ENCODE data around the gene TLR5. TPM values are rescaled to one million over a fixed set of nuclear protein-coding genes. Genes with fewer than 3 reads are reported as not detected.

The TLR5 gene
- total and polyA plus RNA-seq, 2 experiments from 2014 or later: 2.0 to 2.1 TPM

- Histone ChIP-seq H3K4me3 (no peak overlapping the region), H3K36me3 (no peaks in the 10 kb centered on the region), H3K4me1 (ENCODE audit: low read depth) (no peaks in the 10 kb centered on the region), H3K27ac (no peak overlapping the region), H3K9me3 (ENCODE audit: low read depth) (no peaks in the 10 kb centered on the region), H3K27me3 (peaks cover 8% of the 10 kb centered on the region)
- no peak for DNase-seq (ENCODE audit: low read depth in 1 of 2, low spot score in 1 of 2)
- TF ChIP-seq, protein P1, sequence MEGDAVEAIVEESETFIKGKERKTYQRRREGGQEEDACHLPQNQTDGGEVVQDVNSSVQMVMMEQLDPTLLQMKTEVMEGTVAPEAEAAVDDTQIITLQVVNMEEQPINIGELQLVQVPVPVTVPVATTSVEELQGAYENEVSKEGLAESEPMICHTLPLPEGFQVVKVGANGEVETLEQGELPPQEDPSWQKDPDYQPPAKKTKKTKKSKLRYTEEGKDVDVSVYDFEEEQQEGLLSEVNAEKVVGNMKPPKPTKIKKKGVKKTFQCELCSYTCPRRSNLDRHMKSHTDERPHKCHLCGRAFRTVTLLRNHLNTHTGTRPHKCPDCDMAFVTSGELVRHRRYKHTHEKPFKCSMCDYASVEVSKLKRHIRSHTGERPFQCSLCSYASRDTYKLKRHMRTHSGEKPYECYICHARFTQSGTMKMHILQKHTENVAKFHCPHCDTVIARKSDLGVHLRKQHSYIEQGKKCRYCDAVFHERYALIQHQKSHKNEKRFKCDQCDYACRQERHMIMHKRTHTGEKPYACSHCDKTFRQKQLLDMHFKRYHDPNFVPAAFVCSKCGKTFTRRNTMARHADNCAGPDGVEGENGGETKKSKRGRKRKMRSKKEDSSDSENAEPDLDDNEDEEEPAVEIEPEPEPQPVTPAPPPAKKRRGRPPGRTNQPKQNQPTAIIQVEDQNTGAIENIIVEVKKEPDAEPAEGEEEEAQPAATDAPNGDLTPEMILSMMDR (IDR thresholded peaks at IDR 0.05; ENCODE audit: low read depth, low read length): no peak
Observed at GRCh38 chr1:223125766-223126165, 17.3 kb downstream of the TLR5 start.

DNA sequence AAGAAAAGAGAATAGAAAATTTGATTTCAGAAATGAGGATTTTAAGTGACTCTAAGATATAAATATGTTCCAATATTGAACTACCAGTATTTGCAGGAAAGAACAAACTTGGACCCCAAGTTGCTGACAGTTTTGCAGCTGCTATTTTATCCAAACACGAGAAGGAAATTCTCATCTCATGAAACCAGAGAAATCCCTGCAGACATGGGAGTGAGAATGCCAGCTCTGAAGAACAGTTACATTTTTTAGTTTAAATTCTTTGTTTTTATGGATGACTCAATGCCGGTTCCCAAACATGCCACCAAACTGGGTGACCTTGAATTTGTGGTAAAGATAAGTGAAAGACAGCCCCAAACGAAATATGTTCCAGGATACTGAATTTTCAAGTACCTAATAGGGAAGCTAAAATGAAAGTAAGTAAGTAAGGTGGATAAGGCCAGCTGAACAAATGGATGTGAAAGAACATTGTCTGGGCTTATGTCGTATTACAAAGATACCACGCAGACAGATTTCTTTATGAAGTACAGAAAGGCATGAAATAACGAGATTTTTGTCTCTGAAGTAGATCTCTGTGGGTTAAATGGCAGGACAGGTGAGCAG lies 19.9 kb downstream of the TLR5 start:
- Histone ChIP-seq H3K27ac (no peak overlapping the region), H3K9me3 (ENCODE audit: low read depth) (no peaks in the 10 kb centered on the region), H3K36me3 (no peaks in the 10 kb centered on the region), H3K4me3 (no peak overlapping the region), H3K4me1 (ENCODE audit: low read depth) (no peaks in the 10 kb centered on the region), H3K27me3 (peaks cover 8% of the 10 kb centered on the region)
- DNase-seq (ENCODE audit: low read depth in 1 of 2, low spot score in 1 of 2): no peak
- TF ChIP-seq, protein P1 (IDR thresholded peaks at IDR 0.05; ENCODE audit: low read depth, low read length): no peak

DNA sequence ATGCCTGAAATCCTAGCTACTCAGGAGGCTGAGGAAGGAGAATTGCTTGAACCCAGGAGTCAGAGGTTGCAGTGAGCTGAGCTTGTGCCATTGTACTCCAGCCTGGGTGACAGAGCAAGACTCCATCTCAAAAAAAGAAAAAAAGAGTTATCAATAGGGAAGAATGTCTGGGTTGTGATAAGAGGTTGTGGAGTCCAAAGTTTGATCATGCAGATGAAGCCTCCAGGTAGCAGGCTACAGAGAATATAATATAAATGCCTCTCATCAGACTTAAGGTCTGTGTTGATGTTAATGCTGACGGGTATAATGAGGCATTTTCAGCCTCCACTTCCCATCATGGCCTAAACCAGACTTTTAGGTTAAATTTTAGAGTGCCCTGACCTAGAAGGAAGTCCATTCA lies 24.6 kb downstream of the TLR5 start:
- TF ChIP-seq, protein P1 (IDR thresholded peaks at IDR 0.05; ENCODE audit: low read depth, low read length): no peak
- H3K36me3 ChIP-seq: no peaks in the 10 kb centered on the region

GRCh38 chr1:223116950-223117349 lies 26.1 kb downstream of the TLR5 start:
- no peaks in the 10 kb centered on the region for H3K27me3 ChIP-seq
- H3K9me3 ChIP-seq (ENCODE audit: low read depth): no peaks in the 10 kb centered on the region
- no peak overlapping the region for H3K27ac ChIP-seq
- no peak overlapping the region for H3K4me3 ChIP-seq
- TF ChIP-seq, protein P1 (IDR thresholded peaks at IDR 0.05; ENCODE audit: low read depth, low read length): no peak
- DNase-seq (ENCODE audit: low read depth in 1 of 2, low spot score in 1 of 2): no peak
- no peaks in the 10 kb centered on the region for H3K4me1 ChIP-seq (ENCODE audit: low read depth)
- no peaks in the 10 kb centered on the region for H3K36me3 ChIP-seq

More for the DNA sequence above, 24.6 kb downstream of the TLR5 start:
- peaks cover 6% of the 10 kb centered on the region for H3K27me3 ChIP-seq
- H3K9me3 ChIP-seq (ENCODE audit: low read depth): no peaks in the 10 kb centered on the region
- no peaks in the 10 kb centered on the region for H3K4me1 ChIP-seq (ENCODE audit: low read depth)
- no peak overlapping the region for H3K27ac ChIP-seq
- no peak for DNase-seq (ENCODE audit: low read depth in 1 of 2, low spot score in 1 of 2)
- H3K4me3 ChIP-seq: no peak overlapping the region

DNA sequence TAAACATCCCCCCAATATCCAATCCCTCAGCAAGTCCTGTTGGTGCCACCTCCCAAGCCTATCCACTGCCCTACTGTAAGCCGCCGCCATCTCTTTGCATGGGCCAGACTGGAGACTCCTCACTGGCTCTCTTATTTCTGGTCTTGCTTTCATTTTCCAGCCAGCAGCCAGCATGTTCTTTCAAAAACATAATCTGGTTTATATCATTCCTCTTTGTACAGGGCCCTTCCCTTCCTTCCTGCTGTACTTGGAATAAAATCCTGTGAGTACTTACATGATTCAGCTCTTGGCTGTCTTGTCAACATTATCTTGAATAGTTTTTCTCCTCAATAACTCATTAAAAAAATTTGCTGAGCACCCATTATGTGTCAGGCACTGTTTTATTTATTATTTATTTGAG lies 28.2 kb downstream of the TLR5 start:
- DNase-seq (ENCODE audit: low read depth in 1 of 2, low spot score in 1 of 2): peak in 1 of 2 donors; percentile 72
- TF ChIP-seq, protein P1 (IDR thresholded peaks at IDR 0.05; ENCODE audit: low read depth, low read length): no peak
- H3K9me3 ChIP-seq (ENCODE audit: low read depth): no peaks in the 10 kb centered on the region
- no peaks in the 10 kb centered on the region for H3K4me1 ChIP-seq (ENCODE audit: low read depth)
- H3K36me3 ChIP-seq: no peaks in the 10 kb centered on the region
- no peaks in the 10 kb centered on the region for H3K27me3 ChIP-seq
- H3K4me3 ChIP-seq: no peak overlapping the region
- H3K27ac ChIP-seq: no peak overlapping the region
